Activated naive CD4-positive, alpha-beta T cell (primary cell): ENCODE data around the gene C3.
A peak's percentile ranks its signal among the peaks of the same experiment; 100 is the strongest.
"Not testable (repeated sequence)": the region's sequence is repeated elsewhere in the genome, so short reads cannot be mapped to it uniquely, and the experiment has no call there.

Source experiments
- DNase-seq, 4 experiments: peaks; one replicate each; lab custom pipeline; 2025; lab: John Stamatoyannopoulos, UW

C3 gene

DNA sequence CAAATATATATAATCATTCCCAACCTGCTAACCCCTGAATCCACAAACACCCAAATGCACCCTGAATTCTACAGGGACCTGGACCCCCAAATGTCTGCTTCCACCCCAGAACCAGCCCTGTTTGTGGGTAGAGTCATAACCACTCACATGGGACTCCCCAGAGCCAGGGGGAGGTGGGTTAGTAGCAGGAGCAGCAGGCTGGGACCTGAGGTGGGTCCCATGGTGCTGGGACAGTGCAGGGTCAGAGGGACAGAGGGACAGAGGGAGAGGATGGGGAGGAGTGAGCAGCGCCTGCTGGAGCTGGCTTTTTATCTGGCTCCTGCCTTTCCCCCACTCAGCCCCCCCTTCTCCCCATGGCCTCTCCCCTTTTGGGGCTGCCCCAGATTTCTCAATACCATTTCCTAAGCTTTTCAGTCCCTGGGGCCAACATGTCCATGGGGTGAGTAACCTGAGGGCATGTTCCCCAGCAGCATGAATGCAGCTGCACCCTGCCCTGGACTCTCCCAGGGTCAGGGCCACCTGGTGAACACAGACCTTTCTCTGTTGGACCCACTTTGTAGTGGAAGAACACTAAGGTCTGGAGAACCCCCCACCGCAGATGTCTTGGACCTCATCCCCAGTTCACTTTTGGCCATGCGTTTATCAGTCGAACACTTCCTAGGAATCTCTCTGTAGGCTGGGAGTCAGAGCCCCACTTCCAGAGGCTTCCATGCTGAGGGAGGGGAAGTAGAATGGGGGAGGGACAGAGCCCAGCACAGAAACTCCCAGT, at the start of gene C3:
Gene C3 (minus strand): TSS at position 282 of the 769 bp plus-strand sequence. CDS start 61 bp downstream, at position 221.
- DNase-seq = no peak

GRCh38 chr19:6769006-6769619, 48.7 kb upstream of the C3 start:
- no peak for DNase-seq

- no peak for DNase-seq
These were observed 47.9 kb upstream of the C3 start for GRCh38 chr19:6768236-6768785.

DNA sequence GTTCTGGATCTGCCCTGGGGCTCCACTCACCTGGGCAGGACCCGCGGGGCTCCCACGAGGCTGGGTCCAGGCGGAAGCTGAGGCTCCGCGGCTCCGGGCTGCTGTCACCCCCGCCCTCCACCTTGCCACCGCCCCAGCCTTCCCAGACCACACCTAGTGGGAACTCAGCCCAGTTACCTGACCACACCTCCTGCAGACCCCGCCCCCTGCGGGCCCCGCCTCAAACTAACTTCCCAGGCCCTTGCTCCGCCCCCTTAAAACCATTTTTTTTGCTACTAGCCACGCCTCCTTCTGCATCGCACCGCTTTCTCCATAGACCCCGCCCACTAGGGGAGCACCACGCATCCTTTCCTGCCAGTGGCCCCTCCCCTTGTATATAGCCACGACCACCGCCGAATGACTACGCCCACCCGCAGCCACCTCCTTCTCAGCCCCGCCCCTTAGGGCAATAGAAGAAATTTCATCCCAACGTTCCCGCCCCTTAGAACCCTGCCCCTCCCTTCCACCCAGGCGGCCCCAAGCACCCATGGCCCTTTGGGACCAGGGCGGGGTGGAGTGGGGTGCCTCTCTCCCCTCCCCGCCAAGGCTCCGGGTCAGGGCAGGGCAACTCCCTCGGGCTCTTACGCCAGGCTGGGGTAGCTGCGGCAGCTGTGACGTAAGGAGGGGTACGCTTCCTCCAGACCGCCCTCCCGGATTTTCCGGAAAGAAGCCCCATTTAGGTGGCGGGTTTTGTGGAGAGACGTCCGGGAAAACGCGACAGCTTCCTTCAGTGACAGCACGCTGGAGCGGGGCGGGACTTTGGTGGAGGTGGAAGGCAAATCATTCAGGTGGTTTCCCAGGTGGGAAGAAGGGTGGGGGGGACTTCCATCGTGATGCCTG, 47.1 kb upstream of the C3 start, which contains the start of gene SH2D3A:
Gene SH2D3A (minus strand): TSS at position 79 of the 879 bp plus-strand sequence. CDS start 3,687 bp downstream, outside the sequence.
- DNase-seq = peak; percentile 78 to 92 (median 86)

- peak in 1 of 4 experiments; percentile 69 for DNase-seq
These were observed 46.6 kb upstream of the C3 start for GRCh38 chr19:6767081-6767356.

DNA sequence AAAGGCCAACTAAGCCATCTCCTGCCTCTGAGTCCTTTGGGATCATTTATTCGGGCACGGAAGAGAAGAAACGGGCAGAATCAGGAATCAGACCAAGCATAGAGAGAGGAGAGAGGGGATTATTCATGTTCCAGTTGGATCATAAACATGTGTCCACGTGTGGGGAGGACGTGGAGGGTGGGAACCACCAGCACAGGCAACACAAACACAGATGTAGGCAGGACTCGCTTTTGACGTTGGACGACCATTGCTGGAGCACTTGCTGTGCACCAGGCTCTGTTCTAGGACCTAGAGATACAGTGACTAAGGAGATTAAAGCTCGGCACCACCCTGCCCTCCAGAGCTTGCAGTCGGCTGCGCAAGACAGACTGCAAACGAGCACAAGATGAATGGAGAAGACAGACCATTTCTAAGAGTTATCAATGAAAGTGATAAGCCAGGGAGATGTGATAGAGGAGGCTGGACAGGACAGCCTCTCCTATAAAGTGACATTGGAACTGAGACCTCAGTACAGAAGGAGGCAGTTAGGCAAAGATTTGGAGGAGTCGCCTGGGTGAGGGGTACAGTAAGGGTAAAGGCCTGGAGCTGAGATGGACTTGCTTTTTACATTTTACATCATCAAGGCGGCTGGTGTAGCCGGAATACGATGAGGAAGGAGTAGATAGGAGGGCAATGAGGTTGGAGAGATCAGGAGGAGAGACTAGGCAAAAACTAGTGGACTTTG, 46.1 kb upstream of the C3 start:
- DNase-seq = no peak

GRCh38 chr19:6765738-6766356, 45.4 kb upstream of the C3 start:
- no peak for DNase-seq

DNA sequence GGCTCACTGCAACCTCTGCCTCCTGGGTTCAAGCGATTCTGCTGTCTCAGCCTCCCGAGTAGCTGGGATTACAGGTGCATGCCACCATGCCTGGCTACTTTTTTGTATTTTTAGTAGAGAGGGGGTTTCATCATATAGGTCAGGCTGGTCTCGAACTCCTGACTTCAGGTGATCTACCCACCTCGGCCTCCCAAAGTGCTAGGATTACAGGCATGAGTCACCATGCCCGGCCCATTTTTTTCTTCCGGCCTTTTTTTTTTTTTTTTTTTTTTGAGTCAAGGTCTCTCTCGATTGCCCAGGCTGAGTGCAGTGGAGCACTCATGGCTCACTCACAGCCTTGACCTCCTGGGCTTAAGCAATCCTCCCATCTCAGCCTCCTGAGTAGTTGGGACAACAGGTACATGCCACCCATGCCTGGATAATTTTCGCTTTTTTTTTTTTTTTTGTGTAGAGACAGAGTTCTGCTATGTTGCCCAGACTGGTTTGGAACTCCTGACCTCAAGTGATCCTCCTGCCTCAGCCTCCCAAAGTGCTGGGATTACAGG, 41.9 kb upstream of the C3 start:
- DNase-seq = not testable (repeated sequence)

DNA sequence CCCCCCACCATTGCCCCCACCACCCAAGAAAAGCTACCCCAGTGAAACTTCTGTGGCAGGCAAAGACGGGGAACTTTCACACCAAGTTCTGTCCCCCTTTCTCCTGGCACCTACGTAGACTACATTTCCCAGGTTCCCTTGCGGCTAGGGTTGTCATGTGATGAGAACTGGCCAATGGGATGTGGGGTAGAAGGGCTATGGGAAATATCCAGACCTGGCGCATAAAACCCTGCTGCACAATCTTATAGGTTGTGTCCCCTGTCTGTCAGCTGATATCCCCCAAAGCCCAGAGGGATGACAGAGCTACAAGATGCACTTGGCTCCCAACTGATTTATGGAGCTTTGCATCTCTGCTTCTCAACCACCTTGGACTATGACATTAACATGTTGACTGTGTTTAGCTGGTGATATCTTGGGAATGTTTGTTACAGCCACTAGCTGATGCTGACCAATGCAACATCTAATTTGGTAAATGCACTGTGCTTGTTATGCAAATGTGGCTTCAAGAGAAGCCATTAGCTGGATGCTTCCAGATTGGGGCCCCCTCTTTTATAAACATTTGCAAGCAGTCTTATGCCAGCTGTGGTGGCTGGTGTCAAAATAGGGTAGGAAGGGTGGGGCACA, 40.7 kb upstream of the C3 start:
- no peak for DNase-seq

DNA sequence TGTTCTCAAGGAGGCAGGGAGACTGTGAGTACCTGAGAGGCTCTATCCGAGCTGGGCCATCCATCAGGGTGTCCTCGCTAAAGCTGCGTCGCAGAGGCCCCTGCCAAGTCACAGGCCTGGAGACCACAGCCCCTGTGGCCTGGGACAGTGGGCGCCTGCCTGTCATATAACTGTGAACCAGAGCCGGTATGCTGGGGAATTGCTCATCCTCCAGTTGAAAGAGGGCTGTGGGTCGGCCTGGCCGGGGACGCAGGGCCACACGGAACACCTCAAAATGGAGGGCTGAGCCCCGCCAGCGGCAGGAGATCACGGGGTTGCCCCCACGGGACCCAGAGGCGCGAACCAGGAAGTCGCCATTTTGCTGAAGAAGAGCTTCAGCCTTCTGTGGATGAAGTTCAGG, 40.2 kb upstream of the C3 start:
- no peak for DNase-seq

- DNase-seq = no peak
These were observed 34.4 kb upstream of the C3 start for GRCh38 chr19:6754653-6755463.

GRCh38 chr19:6754136-6754535, 33.7 kb upstream of the C3 start:
- DNase-seq = no peak

- peak; percentile 44 to 62 (median 55) for DNase-seq
These were observed 33.0 kb upstream of the C3 start for GRCh38 chr19:6753178-6754031.

- DNase-seq = no peak
These were observed 32.1 kb upstream of the C3 start for GRCh38 chr19:6752256-6753177.

DNA sequence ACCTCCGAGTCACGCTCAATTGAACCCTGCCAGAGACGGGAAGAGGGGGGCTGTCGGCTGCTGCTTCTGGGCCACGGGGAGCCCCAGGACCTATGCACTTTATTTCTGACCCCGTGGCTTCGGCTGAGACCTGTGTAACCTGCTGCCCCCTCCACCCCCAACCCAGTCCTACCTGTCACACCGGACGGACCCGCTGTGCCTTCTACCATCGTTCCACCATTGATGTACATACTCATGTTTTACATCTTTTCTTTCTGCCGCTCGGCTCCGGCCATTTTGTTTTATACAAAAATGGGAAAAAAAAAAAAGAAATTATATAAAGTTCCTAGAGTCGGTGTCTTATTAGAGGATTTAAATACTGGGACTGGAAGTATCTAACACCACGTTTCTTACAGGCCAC, 30.7 kb upstream of the C3 start:
- DNase-seq = no peak

GRCh38 chr19:6750062-6750461, 29.6 kb upstream of the C3 start:
- DNase-seq = no peak

- DNase-seq = not testable (repeated sequence)
These were observed 28.1 kb upstream of the C3 start for GRCh38 chr19:6748543-6748942.

- no peak for DNase-seq
These were observed 25.5 kb upstream of the C3 start for GRCh38 chr19:6745965-6746364.
